ENCODE measurements around the gene ST6GALNAC2. TPM values are rescaled to one million over a fixed set of nuclear protein-coding genes. Genes with fewer than 3 reads are reported as not detected.

ST6GALNAC2 gene
- total RNA-seq, 1 donor from 2014 or later = 1.5 TPM

GRCh38 chr17:76546556-76547182 lies 39.0 kb downstream of the ST6GALNAC2 start:
- Mint-ChIP-seq H3K4me3 (ENCODE audit: unreplicated experiment) (no peak overlapping the region), H3K36me3 (ENCODE audit: low read depth) (no peaks in the 10 kb centered on the region), H3K4me1 (ENCODE audit: low read depth) (peaks cover 13% of the 10 kb centered on the region), H3K27ac (ENCODE audit: unreplicated experiment) (no peak overlapping the region), H3K27me3 (ENCODE audit: low read depth) (no peaks in the 10 kb centered on the region), H3K9me3 (ENCODE audit: low read depth) (no peaks in the 10 kb centered on the region)
- DNase-seq (ENCODE audit: low spot score) = peak; percentile 65
- TF ChIP-seq, protein P1, sequence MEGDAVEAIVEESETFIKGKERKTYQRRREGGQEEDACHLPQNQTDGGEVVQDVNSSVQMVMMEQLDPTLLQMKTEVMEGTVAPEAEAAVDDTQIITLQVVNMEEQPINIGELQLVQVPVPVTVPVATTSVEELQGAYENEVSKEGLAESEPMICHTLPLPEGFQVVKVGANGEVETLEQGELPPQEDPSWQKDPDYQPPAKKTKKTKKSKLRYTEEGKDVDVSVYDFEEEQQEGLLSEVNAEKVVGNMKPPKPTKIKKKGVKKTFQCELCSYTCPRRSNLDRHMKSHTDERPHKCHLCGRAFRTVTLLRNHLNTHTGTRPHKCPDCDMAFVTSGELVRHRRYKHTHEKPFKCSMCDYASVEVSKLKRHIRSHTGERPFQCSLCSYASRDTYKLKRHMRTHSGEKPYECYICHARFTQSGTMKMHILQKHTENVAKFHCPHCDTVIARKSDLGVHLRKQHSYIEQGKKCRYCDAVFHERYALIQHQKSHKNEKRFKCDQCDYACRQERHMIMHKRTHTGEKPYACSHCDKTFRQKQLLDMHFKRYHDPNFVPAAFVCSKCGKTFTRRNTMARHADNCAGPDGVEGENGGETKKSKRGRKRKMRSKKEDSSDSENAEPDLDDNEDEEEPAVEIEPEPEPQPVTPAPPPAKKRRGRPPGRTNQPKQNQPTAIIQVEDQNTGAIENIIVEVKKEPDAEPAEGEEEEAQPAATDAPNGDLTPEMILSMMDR (IDR thresholded peaks at IDR 0.05) = no peak

- Mint-ChIP-seq H3K4me3 (ENCODE audit: unreplicated experiment) (no peak overlapping the region), H3K4me1 (ENCODE audit: low read depth) (peaks cover 14% of the 10 kb centered on the region), H3K36me3 (ENCODE audit: low read depth) (no peaks in the 10 kb centered on the region), H3K9me3 (ENCODE audit: low read depth) (no peaks in the 10 kb centered on the region), H3K27me3 (ENCODE audit: low read depth) (no peaks in the 10 kb centered on the region), H3K27ac (ENCODE audit: unreplicated experiment) (no peak overlapping the region)
- DNase-seq (ENCODE audit: low spot score) = peak; percentile 71
- TF ChIP-seq, protein P1 (IDR thresholded peaks at IDR 0.05) = no peak
Observed at GRCh38 chr17:76545918-76546555, 39.6 kb downstream of the ST6GALNAC2 start.

DNA sequence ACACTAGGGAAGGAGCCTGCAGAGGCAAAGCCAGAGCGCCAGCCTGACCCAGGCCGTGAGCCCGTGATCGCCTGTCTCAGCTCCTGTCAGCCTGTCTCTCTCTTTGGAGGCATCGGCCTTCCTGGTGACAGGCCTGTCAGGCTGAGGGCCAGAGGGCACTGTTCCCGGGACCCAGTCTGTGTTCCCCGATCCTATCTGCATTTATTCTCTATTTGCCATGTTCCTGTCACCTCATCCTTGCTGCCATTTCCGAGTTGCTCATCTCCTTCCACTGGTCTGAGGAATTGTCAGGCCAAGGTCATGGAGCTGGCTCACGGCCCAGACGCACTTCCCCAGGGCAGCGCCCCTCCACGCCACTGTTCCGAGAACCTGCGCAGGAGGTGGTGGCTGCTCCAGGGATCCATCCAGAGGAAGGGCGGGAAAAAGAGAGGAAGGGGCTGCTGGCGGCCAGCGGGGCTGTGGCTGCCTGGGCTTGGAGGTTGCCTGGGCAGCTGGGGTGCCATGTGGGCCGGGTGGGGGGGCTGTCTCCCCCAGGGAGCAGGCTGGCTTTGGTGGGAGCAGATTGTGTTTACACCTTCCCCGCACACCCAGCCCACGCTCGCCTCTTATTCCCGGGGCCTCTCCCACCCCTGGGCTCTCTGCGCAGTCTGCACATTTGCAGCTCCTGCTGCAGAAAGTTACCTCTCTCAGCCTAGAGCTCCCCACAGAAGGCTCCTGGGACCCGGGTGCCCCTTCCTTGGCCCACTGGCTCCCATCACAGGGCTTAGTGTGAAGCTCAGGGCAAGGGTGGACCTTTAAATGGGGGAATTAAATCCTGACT lies 40.9 kb downstream of the ST6GALNAC2 start:
- TF ChIP-seq, protein P1 (IDR thresholded peaks at IDR 0.05) = no peak
- H3K9me3 Mint-ChIP-seq (ENCODE audit: low read depth) = no peaks in the 10 kb centered on the region
- H3K4me3 Mint-ChIP-seq (ENCODE audit: unreplicated experiment) = no peak overlapping the region
- H3K36me3 Mint-ChIP-seq (ENCODE audit: low read depth) = no peaks in the 10 kb centered on the region
- no peaks in the 10 kb centered on the region for H3K27me3 Mint-ChIP-seq (ENCODE audit: low read depth)
- DNase-seq (ENCODE audit: low spot score) = peak; percentile 77
- H3K27ac Mint-ChIP-seq (ENCODE audit: unreplicated experiment) = no peak overlapping the region
- peaks cover 19% of the 10 kb centered on the region for H3K4me1 Mint-ChIP-seq (ENCODE audit: low read depth)

GRCh38 chr17:76543826-76544545 lies 41.7 kb downstream of the ST6GALNAC2 start:
- Mint-ChIP-seq H3K9me3 (ENCODE audit: low read depth) (no peaks in the 10 kb centered on the region), H3K36me3 (ENCODE audit: low read depth) (no peaks in the 10 kb centered on the region), H3K4me3 (ENCODE audit: unreplicated experiment) (no peak overlapping the region), H3K27me3 (ENCODE audit: low read depth) (no peaks in the 10 kb centered on the region), H3K27ac (ENCODE audit: unreplicated experiment) (no peak overlapping the region), H3K4me1 (ENCODE audit: low read depth) (peaks cover 19% of the 10 kb centered on the region)
- peak; percentile 77 for DNase-seq (ENCODE audit: low spot score)
- TF ChIP-seq, protein P1 (IDR thresholded peaks at IDR 0.05) = no peak

- TF ChIP-seq, protein P1 (IDR thresholded peaks at IDR 0.05) = no peak
- Mint-ChIP-seq H3K27me3 (ENCODE audit: low read depth) (no peaks in the 10 kb centered on the region), H3K27ac (ENCODE audit: unreplicated experiment) (no peak overlapping the region), H3K36me3 (ENCODE audit: low read depth) (no peaks in the 10 kb centered on the region), H3K4me1 (ENCODE audit: low read depth) (peaks cover 19% of the 10 kb centered on the region), H3K4me3 (ENCODE audit: unreplicated experiment) (no peak overlapping the region), H3K9me3 (ENCODE audit: low read depth) (no peaks in the 10 kb centered on the region)
- DNase-seq (ENCODE audit: low spot score) = peak; percentile 55
Observed at GRCh38 chr17:76543482-76543825, 42.2 kb downstream of the ST6GALNAC2 start.

Measured in chondrocyte (in vitro differentiated cells).